H1 (cell line): ENCODE measurements around the gene PTPN3. TPM values are rescaled to one million over a fixed set of nuclear protein-coding genes. Genes with fewer than 3 reads are reported as not detected.

ENCODE experiments used
- CTCF ChIA-PET: fragments of 300-600 bp; sonication (Branson Sonifier 250); formaldehyde crosslinking; loops from one replicate; lab custom pipeline; 2021; ENCODE audit not compliant: partially characterized antibody; lab: Charles Lee
- POLR2A ChIA-PET: fragments of 300-600 bp; sonication (Branson Sonifier 250); formaldehyde crosslinking; loops from one replicate; lab custom pipeline; 2021; ENCODE audit warnings: inconsistent platforms; ENCODE audit not compliant: partially characterized antibody; lab: Charles Lee
- DNase-seq, 2 experiments: peaks; one replicate each; pipeline versions ENCODE4 v3.0.0 to v3.0.0-alpha.2; 2010 to 2022; ENCODE audit warnings: low spot score in 2 of 2, low read depth in 1 of 2, mixed read lengths in 1 of 2
- FAIRE-seq: peaks from 2 replicates; lab custom pipeline; 2011; peaks lifted over from hg19 to GRCh38; lab: Jason Lieb, UNC
- H2AFZ ChIP-seq: 2 replicates; pipeline ENCODE4 v1.8.1; 2012; ENCODE audit warnings: low read length, inconsistent platforms
- H2AK5ac ChIP-seq: 2 replicates; pipeline ENCODE4 v1.6.1; 2013; ENCODE audit warnings: low read depth, low read length
- H2BK120ac ChIP-seq: replicated peaks from 2 replicates; pipeline ENCODE3; 2013; ENCODE audit warnings: low read depth, low read length, inconsistent platforms
- H2BK12ac ChIP-seq: 2 replicates; pipeline ENCODE4 v1.6.1; 2013; ENCODE audit warnings: low read depth, low read length
- H2BK15ac ChIP-seq: 2 replicates; pipeline ENCODE4 v1.6.1; 2013; ENCODE audit warnings: low read length
- H2BK20ac ChIP-seq: 2 replicates; pipeline ENCODE4 v1.6.1; 2013; ENCODE audit warnings: low read length
- H2BK5ac ChIP-seq: 2 replicates; pipeline ENCODE4 v1.6.1; 2013; ENCODE audit warnings: low read depth, low read length
- H3K14ac ChIP-seq: 2 replicates; pipeline ENCODE4 v1.6.1; 2013; ENCODE audit warnings: inconsistent platforms; ENCODE audit not compliant: insufficient read length
- H3K18ac ChIP-seq: 2 replicates; pipeline ENCODE4 v1.6.1; 2013; ENCODE audit warnings: low read length; ENCODE audit errors: extremely low read depth
- H3K23ac ChIP-seq: 2 replicates; pipeline ENCODE4 v1.6.1; 2013; ENCODE audit warnings: inconsistent platforms; ENCODE audit not compliant: insufficient read length
- H3K23me2 ChIP-seq: 2 replicates; pipeline ENCODE4 v1.6.1; 2013; ENCODE audit warnings: low read depth, low read length
- H3K27ac ChIP-seq: 2 replicates; pipeline ENCODE4 v1.6.1; 2011; ENCODE audit warnings: low read depth, low read length, inconsistent platforms
- H3K27me3 ChIP-seq, 4 experiments: replicated peaks in 1 of 4; 1 replicate in 1 of 4; 2 replicates in 3 of 4; pipeline versions ENCODE4 v1.6.1 to v1.8.1; 2011 to 2013; ENCODE audit warnings: low read length in 3 of 4, mild to moderate bottlenecking in 3 of 4, inconsistent platforms in 2 of 4, mixed read lengths in 2 of 4, moderate library complexity in 1 of 4; ENCODE audit not compliant: control insufficient read depth in 3 of 4, insufficient read depth in 3 of 4; ENCODE audit errors: extremely low read depth in 1 of 4
- H3K36me3 ChIP-seq, 4 experiments: 2 replicates each; pipeline versions ENCODE4 v1.6.1 to v1.8.1; 2011 to 2013; ENCODE audit warnings: mild to moderate bottlenecking in 4 of 4, low read length in 3 of 4, moderate library complexity in 2 of 4, control low read depth in 1 of 4, inconsistent platforms in 1 of 4; ENCODE audit not compliant: insufficient read depth in 4 of 4, control insufficient read depth in 2 of 4
- H3K4ac ChIP-seq: replicated peaks from 2 replicates; pipeline ENCODE3; 2013; ENCODE audit warnings: low read length, low read depth, mixed read lengths, inconsistent platforms; ENCODE audit not compliant: insufficient read length
- H3K4me1 ChIP-seq, 4 experiments: replicated peaks in 1 of 4; 1 replicate in 1 of 4; 2 replicates in 3 of 4; pipeline versions ENCODE4 v1.6.1 to v1.8.1; 2011 to 2013; ENCODE audit warnings: low read length in 3 of 4, inconsistent platforms in 2 of 4, mixed read lengths in 1 of 4; ENCODE audit not compliant: insufficient read depth in 4 of 4, control insufficient read depth in 3 of 4
- H3K4me2 ChIP-seq, 2 experiments: 2 replicates each; pipeline versions ENCODE4 v1.6.1 to v1.8.1; 2011 to 2013; ENCODE audit warnings: low read depth in 2 of 2, low read length in 2 of 2, control low read depth in 1 of 2, inconsistent platforms in 1 of 2, mild to moderate bottlenecking in 1 of 2; ENCODE audit not compliant: insufficient read depth in 1 of 2
- H3K4me3 ChIP-seq, 4 experiments: fragments of 200-600, 300-600 bp in 1 of 4; sonication (generic), shearing (Covaris generic), sonication (Bioruptor Twin) in 1 of 4; 2 replicates each; pipeline versions ENCODE4 v1.5.1 to v1.8.1; 2011 to 2016; ENCODE audit warnings: low read length in 4 of 4, low read depth in 3 of 4, control low read depth in 2 of 4, inconsistent platforms in 2 of 4, mild to moderate bottlenecking in 2 of 4, mixed read lengths in 1 of 4, moderate library complexity in 1 of 4; ENCODE audit not compliant: insufficient read depth in 2 of 4; ENCODE audit errors: extremely low read depth in 1 of 4
- H3K56ac ChIP-seq: replicated peaks from 2 replicates; pipeline ENCODE3; 2013; ENCODE audit warnings: low read depth, mild to moderate bottlenecking, mixed read lengths, low read length, inconsistent platforms; ENCODE audit not compliant: insufficient read length
- H3K79me1 ChIP-seq: 2 replicates; pipeline ENCODE4 v1.6.1; 2013; ENCODE audit warnings: low read depth, low read length, control low read depth
- H3K79me2 ChIP-seq, 2 experiments: 2 replicates each; pipeline versions ENCODE4 v1.6.1 to v1.8.1; 2012 to 2013; ENCODE audit warnings: low read length in 2 of 2, mild to moderate bottlenecking in 2 of 2, inconsistent platforms in 1 of 2; ENCODE audit not compliant: insufficient read depth in 2 of 2, control insufficient read depth in 1 of 2
- H3K9ac ChIP-seq, 4 experiments: replicated peaks in 1 of 4; 1 replicate in 1 of 4; 2 replicates in 3 of 4; pipeline versions ENCODE4 v1.6.1 to v1.8.1; 2011 to 2013; ENCODE audit warnings: low read depth in 3 of 4, low read length in 3 of 4, control low read depth in 2 of 4, mild to moderate bottlenecking in 2 of 4, moderate library complexity in 2 of 4, inconsistent platforms in 1 of 4; ENCODE audit errors: extremely low read depth in 1 of 4
- H3K9me3 ChIP-seq, 2 experiments: 2 replicates each; pipeline versions ENCODE4 v1.6.1 to v1.8.1; 2012 to 2013; ENCODE audit warnings: mild to moderate bottlenecking in 2 of 2, moderate library complexity in 2 of 2, control low read depth in 1 of 2, inconsistent platforms in 1 of 2, low read depth in 1 of 2, low read length in 1 of 2, mixed read lengths in 1 of 2; ENCODE audit not compliant: insufficient read depth in 2 of 2
- H4K20me1 ChIP-seq, 2 experiments: replicated peaks in 1 of 2; 2 replicates each; pipeline versions ENCODE3 to v1.8.1; 2011 to 2013; ENCODE audit warnings: inconsistent platforms in 2 of 2, low read length in 2 of 2, mild to moderate bottlenecking in 1 of 2; ENCODE audit not compliant: insufficient read depth in 2 of 2, control insufficient read depth in 1 of 2
- H4K5ac ChIP-seq: 2 replicates; pipeline ENCODE4 v1.6.1; 2013; ENCODE audit warnings: low read length, low read depth, mixed read lengths, inconsistent platforms; ENCODE audit not compliant: insufficient read length
- H4K8ac ChIP-seq: 2 replicates; pipeline ENCODE4 v1.8.0; 2013; ENCODE audit warnings: mild to moderate bottlenecking, moderate library complexity, low read length, inconsistent platforms; ENCODE audit not compliant: insufficient read depth; ENCODE audit errors: extremely low read depth
- H4K91ac ChIP-seq: replicated peaks from 2 replicates; pipeline ENCODE3; 2013; ENCODE audit warnings: low read length, mixed read lengths, inconsistent platforms; ENCODE audit not compliant: insufficient read length
- ASH2L ChIP-seq: fragments of 200-600, 300-600 bp; sonication (generic); IDR thresholded peaks from one replicate; pipeline ENCODE4 v1.7.1; 2017; ENCODE audit warnings: low read length
- CBX5 ChIP-seq: fragments of 300-800, 300-1000 bp; sonication (generic); IDR thresholded peaks from 2 replicates; pipeline ENCODE4 v1.7.1; 2016; ENCODE audit warnings: antibody characterized with exemption, low read length, low read depth
- CBX8 ChIP-seq: fragments of 300-800, 300-1000 bp; sonication (generic); IDR thresholded peaks from 2 replicates; pipeline ENCODE4 v1.7.1; 2016; ENCODE audit warnings: low read depth, low read length, borderline replicate concordance
- CEBPB ChIP-seq: IDR thresholded peaks from 2 replicates; pipeline ENCODE4 v1.6.1; 2012; ENCODE audit warnings: low read depth, low read length
- CHD2 ChIP-seq: IDR thresholded peaks from 2 replicates; pipeline ENCODE4 v1.6.1; 2012; ENCODE audit warnings: low read length, improper control_type of control experiment
- EGR1 ChIP-seq: IDR thresholded peaks from 2 replicates; pipeline ENCODE4 v1.6.1; 2011; ENCODE audit warnings: low read depth, low read length, borderline replicate concordance
- EP300 ChIP-seq, 2 experiments: IDR thresholded peaks; 1 replicate in 1 of 2; 2 replicates in 1 of 2; pipeline ENCODE4 v1.6.1; 2011 to 2012; ENCODE audit warnings: low read depth in 2 of 2, low read length in 2 of 2, mild to moderate bottlenecking in 2 of 2, borderline replicate concordance in 1 of 2, inconsistent platforms in 1 of 2, moderate library complexity in 1 of 2
- POU5F1 ChIP-seq: IDR thresholded peaks from 2 replicates; pipeline ENCODE4 v1.6.1; 2011; ENCODE audit warnings: low read depth, mild to moderate bottlenecking, low read length, moderate library complexity
- RFX5 ChIP-seq: IDR thresholded peaks from 2 replicates; pipeline ENCODE4 v1.6.1; 2011; ENCODE audit warnings: low read depth, low read length, improper control_type of control experiment, borderline replicate concordance
- RXRA ChIP-seq: IDR thresholded peaks from 2 replicates; pipeline ENCODE4 v1.6.1; 2011; ENCODE audit warnings: low read depth, mild to moderate bottlenecking, low read length, moderate library complexity; ENCODE audit not compliant: insufficient read depth
- ZNF274 ChIP-seq: IDR thresholded peaks from 2 replicates; pipeline ENCODE4 v1.7.0; 2012; ENCODE audit warnings: low read length, borderline replicate concordance; ENCODE audit errors: extremely low read depth
- WGBS, 2 experiments: shearing (Covaris generic) in 1 of 2; methylation state at CpG; one replicate each; pipeline versions ENCODE4 v1.1.6 to v1.1.7; 2013 to 2015; ENCODE audit warnings: low lambda C conversion rate in 2 of 2, mixed read lengths in 2 of 2, inconsistent platforms in 1 of 2, low coverage in 1 of 2, missing lambda C conversion rate in 1 of 2; ENCODE audit not compliant: insufficient replicate concordance in 2 of 2, insufficient coverage in 1 of 2, insufficient read length in 1 of 2; ENCODE audit errors: extremely low coverage in 1 of 2, missing lambda C conversion rate in 1 of 2; 5-methylcytosine and 5-hydroxymethylcytosine counted together
- polyA plus RNA-seq, 7 experiments: library from polyadenylated mRNA; depleted of rRNA in 3 of 7; stranded (reverse) in 5 of 7; unstranded in 2 of 7; fragments of >200 nt in 5 of 7; fragments of 200-250 nt in 2 of 7; gene quantifications; 1 replicate in 5 of 7; 2 replicates in 1 of 7; 4 replicates in 1 of 7; pipeline versions ENCODE4 v1.2.1 to v1.2.3, GENCODE V29; 2011 to 2013; ENCODE audit warnings: missing spikeins in 2 of 7, mixed read lengths in 2 of 7
- total RNA-seq: library from RNA; stranded (reverse); fragmentation: NEBNext Ultra II Directional; extraction: Animal tissue kit (Norgen Biotek cat#: 25700); gene quantifications from 2 replicates; pipeline ENCODE4 v1.2.1, GENCODE V29; 2021
- TF ChIP-seq, protein P1 (sequence below): IDR thresholded peaks from 2 replicates; pipeline ENCODE4 v1.6.1; 2012; ENCODE audit warnings: inconsistent platforms

Gene PTPN3
- total and polyA plus RNA-seq, 2 of the 8 experiments (the other 6 are each of a cell fraction or from before 2014, with no cell fraction given) = 2.9 to 3.7 TPM

DNA sequence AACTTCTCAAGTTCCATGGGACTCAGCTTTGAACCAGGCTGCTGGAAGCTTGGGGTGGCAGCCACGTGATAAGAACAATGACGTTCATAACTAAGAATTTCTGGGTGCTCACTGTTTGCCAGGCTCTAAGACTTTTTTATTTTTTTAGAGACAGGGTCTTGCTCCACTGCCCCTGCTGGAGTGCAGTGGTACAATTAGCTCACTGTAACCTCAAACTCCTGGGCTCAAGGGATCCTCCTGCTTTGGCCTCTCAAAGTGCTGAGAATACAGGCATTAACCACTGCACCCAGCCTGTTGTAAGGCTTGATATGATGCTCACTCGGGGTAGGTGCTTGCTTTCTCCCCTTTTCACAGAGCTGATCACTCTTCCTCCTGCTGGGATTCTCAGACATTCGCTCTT is 38.7 kb downstream of the PTPN3 start:
- H3K23me2 ChIP-seq = no peaks in the 10 kb centered on the region
- DNase-seq (no peak), FAIRE-seq (no peak)
- H3K79me2 ChIP-seq = no peaks in the 10 kb centered on the region
- ChIA-PET POLR2A (no interaction called here), CTCF (interaction anchor here (0.7 to 15.2 kb wide), 11 partner anchors 8 to 640 kb away, joined by 3 to 236 read pairs (median 9); no protein-coding TSS in a partner anchor)
- H3K18ac ChIP-seq = no peak overlapping the region
- H2BK5ac ChIP-seq = no peak overlapping the region
- no peak overlapping the region for H3K56ac ChIP-seq
- H4K8ac ChIP-seq = no peak overlapping the region
- H2BK12ac ChIP-seq = no peak overlapping the region
- H3K36me3 ChIP-seq = no peaks in the 10 kb centered on the region
- no peak overlapping the region for H2BK120ac ChIP-seq
- H3K79me1 ChIP-seq = no peaks in the 10 kb centered on the region; the same call in 1 of the 2 replicates
- H3K9ac ChIP-seq = no peak overlapping the region
- no peaks in the 10 kb centered on the region for H4K20me1 ChIP-seq
- H2BK20ac ChIP-seq = no peak overlapping the region
- H2BK15ac ChIP-seq = no peak overlapping the region
- no peak overlapping the region for H3K27ac ChIP-seq
- H3K14ac ChIP-seq = no peak overlapping the region
- H2AK5ac ChIP-seq = no peak overlapping the region
- H4K5ac ChIP-seq = no peak overlapping the region
- no peak overlapping the region for H3K4me2 ChIP-seq
- 89% methylated on average over 4 of the region's 4 CpGs; no CpG with 5 or more reads in 1 of the 2 experiments for WGBS, 2 experiments
- no peaks in the 10 kb centered on the region for H3K27me3 ChIP-seq
- no peak overlapping the region for H3K4me3 ChIP-seq
- peaks cover 0 to 6% (median 1%) of the 10 kb centered on the region in 4 experiments; a peak in 3 of 7 replicates for H3K4me1 ChIP-seq
- no peak overlapping the region for H4K91ac ChIP-seq
- H2AFZ ChIP-seq = no peak overlapping the region
- TF ChIP-seq POU5F1 (no peak), RFX5 (no peak), RXRA (no peak), CBX5 (no peak), ZNF274 (no peak), EGR1 (no peak), CEBPB (no peak), CBX8 (no peak), CHD2 (no peak), EP300 (IDR thresholded peaks at IDR 0.05; ENCODE audit: borderline replicate concordance in 1 of 2, low read depth in 2 of 2, low read length in 2 of 2) (no peak), ASH2L (no peak)
- TF ChIP-seq, protein P1, sequence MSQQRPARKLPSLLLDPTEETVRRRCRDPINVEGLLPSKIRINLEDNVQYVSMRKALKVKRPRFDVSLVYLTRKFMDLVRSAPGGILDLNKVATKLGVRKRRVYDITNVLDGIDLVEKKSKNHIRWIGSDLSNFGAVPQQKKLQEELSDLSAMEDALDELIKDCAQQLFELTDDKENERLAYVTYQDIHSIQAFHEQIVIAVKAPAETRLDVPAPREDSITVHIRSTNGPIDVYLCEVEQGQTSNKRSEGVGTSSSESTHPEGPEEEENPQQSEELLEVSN = no peak
- H3K23ac ChIP-seq = no peak overlapping the region
- H3K9me3 ChIP-seq = no peaks in the 10 kb centered on the region
- H3K4ac ChIP-seq = no peak overlapping the region
